NCI-H187 (cell line): ENCODE data around the gene UTF1.

ENCODE experiments used
- DNase-seq, 2 experiments: peaks; one replicate each; lab custom pipeline; 2025; lab: John Stamatoyannopoulos, UW

The UTF1 gene

GRCh38 chr10:133279326-133280226, 49.6 kb downstream of the UTF1 start:
- DNase-seq: no peak

- DNase-seq: no peak
These were observed 50.5 kb downstream of the UTF1 start for GRCh38 chr10:133280391-133281059.

DNA sequence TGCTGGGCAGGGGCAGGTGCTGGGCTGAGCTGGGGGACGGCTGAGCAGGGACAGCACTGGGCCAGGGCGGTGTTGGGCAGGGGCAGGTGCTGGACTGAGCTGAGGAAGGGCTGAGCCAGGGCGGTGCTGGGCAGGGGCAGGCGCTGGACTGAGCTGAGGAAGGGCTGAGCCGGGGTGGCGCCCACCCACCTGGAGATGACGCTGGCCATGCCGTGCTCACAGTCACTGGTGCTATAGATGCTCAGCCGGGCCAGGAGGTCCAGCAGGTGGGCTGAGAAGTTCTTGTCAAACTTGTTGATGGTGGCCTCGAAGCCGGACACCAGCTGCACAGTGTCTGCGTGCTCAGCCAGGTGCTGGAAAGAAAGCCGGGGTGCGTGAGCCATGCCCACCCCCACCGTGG, 51.1 kb downstream of the UTF1 start:
- DNase-seq: no peak
